GM12878 (cell line): Measurements from ENCODE around the gene CD300E. TPM values are rescaled to one million over a fixed set of nuclear protein-coding genes. Genes with fewer than 3 reads are reported as not detected.

Source experiments
- ATAC-seq: fragments of 200-7000 bp; cut with Tn5 transposase; 3 replicates; pipeline ENCODE4 v1.9.1; 2020; ENCODE audit warnings: mild to moderate bottlenecking, moderate library complexity
- BruUV-seq: library from RNA; stranded (reverse); fragments of 400-500 nt; replicated peaks from 2 replicates; lab custom pipeline; 2021; lab: Mats Ljungman, UMichigan
- CTCF ChIA-PET: fragments of 300-600 bp; sonication (Branson Sonifier 250); formaldehyde crosslinking; extraction: SDS; loops from one replicate; lab custom pipeline; 2021; ENCODE audit warnings: inconsistent platforms; lab: Yijun Ruan, JAX
- POLR2A ChIA-PET: fragments of 350-600 bp; formaldehyde crosslinking; extraction: SDS; loops from one replicate; lab custom pipeline; 2021; ENCODE audit warnings: inconsistent platforms; lab: Charles Lee
- RAD21 ChIA-PET: fragments of 300-600 bp; sonication (Branson Sonifier 250); formaldehyde crosslinking; loops from one replicate; lab custom pipeline; 2023; ENCODE audit warnings: antibody characterized with exemption; ENCODE audit not compliant: unreplicated experiment; lab: Charles Lee
- SMC1A ChIA-PET: fragments of 300-600 bp; sonication (Branson Sonifier 250); formaldehyde crosslinking; loops from one replicate; lab custom pipeline; 2023; ENCODE audit not compliant: unreplicated experiment, uncharacterized antibody; lab: Charles Lee
- DNase-seq: peaks from one replicate; pipeline ENCODE4 v3.0.0-alpha.2; 2011; ENCODE audit warnings: low read depth, low spot score
- FAIRE-seq: peaks from 3 replicates; lab custom pipeline; 2011; peaks lifted over from hg19 to GRCh38; lab: Jason Lieb, UNC
- H2AFZ ChIP-seq: 2 replicates; pipeline ENCODE4 v1.6.0; 2011; ENCODE audit warnings: low read depth, low read length, control low read depth; ENCODE audit not compliant: control insufficient read depth
- H3K27ac ChIP-seq: 2 replicates; pipeline ENCODE4 v1.5.1; 2011; ENCODE audit warnings: control low read depth; ENCODE audit not compliant: control insufficient read depth, insufficient read depth
- H3K27me3 ChIP-seq, 2 experiments: replicated peaks in 1 of 2; 2 replicates each; pipeline versions ENCODE4 v1.6.0 to v1.6.1; 2011; ENCODE audit warnings: low read length in 1 of 2; ENCODE audit not compliant: control insufficient read depth in 2 of 2, insufficient read depth in 2 of 2
- H3K36me3 ChIP-seq, 2 experiments: 2 replicates each; pipeline ENCODE4 v1.5.1; 2011; ENCODE audit warnings: low read length in 1 of 2; ENCODE audit not compliant: control insufficient read depth in 2 of 2, insufficient read depth in 2 of 2
- H3K4me1 ChIP-seq: 2 replicates; pipeline ENCODE4 v1.6.1; 2011; ENCODE audit warnings: mild to moderate bottlenecking, low read length, moderate library complexity, mixed read lengths; ENCODE audit not compliant: control insufficient read depth, insufficient read depth
- H3K4me2 ChIP-seq: 2 replicates; pipeline ENCODE4 v1.6.0; 2011; ENCODE audit warnings: control low read depth; ENCODE audit not compliant: control insufficient read depth, insufficient read depth
- H3K4me3 ChIP-seq: fragments of 200-600 bp; sonication (generic); 2 replicates; pipeline ENCODE4 v1.5.1; 2016
- H3K79me2 ChIP-seq: 2 replicates; pipeline ENCODE4 v1.6.0; 2011; ENCODE audit warnings: low read length; ENCODE audit not compliant: control insufficient read depth, insufficient read depth
- H3K9ac ChIP-seq: 2 replicates; pipeline ENCODE4 v1.8.0; 2011; ENCODE audit warnings: low read length, control low read depth, mixed read lengths; ENCODE audit not compliant: control insufficient read depth, insufficient read depth
- H3K9me3 ChIP-seq: replicated peaks from 3 replicates; pipeline ENCODE4 v1.5.1; 2011; ENCODE audit warnings: mild to moderate bottlenecking, low read length; ENCODE audit not compliant: control insufficient read depth, insufficient read depth
- H4K20me1 ChIP-seq: 2 replicates; pipeline ENCODE4 v1.6.0; 2011; ENCODE audit not compliant: control insufficient read depth, insufficient read depth
- BMI1 ChIP-seq: fragments of 450-650 bp; IDR thresholded peaks from 2 replicates; pipeline ENCODE4 v1.6.1; 2016; ENCODE audit warnings: mild to moderate bottlenecking, moderate library complexity, borderline replicate concordance
- TCF12 ChIP-seq: IDR thresholded peaks from 2 replicates; pipeline ENCODE4 v1.6.1; 2011; ENCODE audit warnings: low read depth, mild to moderate bottlenecking, low read length
- WRNIP1 ChIP-seq: IDR thresholded peaks from 2 replicates; pipeline ENCODE4 v1.6.1; 2011; ENCODE audit warnings: low read depth, low read length, improper control_type of control experiment, borderline replicate concordance
- ZNF207 ChIP-seq: fragments of 450-650 bp; IDR thresholded peaks from 2 replicates; pipeline ENCODE4 v1.6.1; 2014; ENCODE audit warnings: antibody characterized with exemption, mild to moderate bottlenecking, borderline replicate concordance
- ZZZ3 ChIP-seq: IDR thresholded peaks from 2 replicates; pipeline ENCODE4 v1.6.1; 2011; ENCODE audit warnings: low read depth; ENCODE audit not compliant: control insufficient read depth, insufficient read length
- WGBS: methylation state at CpG from one replicate; pipeline ENCODE4 v1.1.6; 2016; ENCODE audit warnings: low lambda C conversion rate; ENCODE audit not compliant: insufficient replicate concordance, insufficient coverage; ENCODE audit errors: missing lambda C conversion rate; 5-methylcytosine and 5-hydroxymethylcytosine counted together
- in situ Hi-C: fragments of 300-500 bp; cut with MboI; formaldehyde crosslinking; loops from 9 replicates; pipeline ENCODE4 v1.14.3; 2018; ENCODE audit warnings: mixed read lengths
- intact Hi-C: fragments of 100-400 bp; cut with micrococcal nuclease; formaldehyde crosslinking; loops from one replicate; pipeline ENCODE4 v1.14.2; 2022; ENCODE audit not compliant: unreplicated experiment
- polyA plus RNA-seq, 11 experiments: library from polyadenylated mRNA; depleted of rRNA in 4 of 11; unstranded in 6 of 11; stranded (reverse) in 5 of 11; fragments of >200 nt; fragmentation: Nextera tagmentation in 4 of 11; fragmentation: Illumina TruSeq in 1 of 11; extraction: Ambion mirVana in 4 of 11; extraction: Trizol in 1 of 11; gene quantifications; 1 replicate in 1 of 11; 2 replicates in 10 of 11; pipeline versions ENCODE4 v1.2.1 to v1.2.3, GENCODE V29; 2011 to 2016; ENCODE audit warnings: inconsistent platforms in 2 of 11, missing spikeins in 2 of 11, low read depth in 1 of 11
- total RNA-seq, 4 experiments: library from RNA; depleted of rRNA in 3 of 4; stranded (reverse); fragments of >200 nt in 3 of 4; fragmentation: Illumina TruSeq in 1 of 4; extraction: Trizol in 1 of 4; gene quantifications; 2 replicates each; pipeline versions ENCODE4 v1.2.1 to v1.2.3, GENCODE V29; 2013 to 2021
- TF ChIP-seq, protein P1 (sequence below): fragments of 450-650 bp; formaldehyde crosslinking; IDR thresholded peaks from 2 replicates; pipeline ENCODE4 v1.4.0; 2020; ENCODE audit warnings: mild to moderate bottlenecking, moderate library complexity
- TF ChIP-seq, protein P2 (sequence below): fragments of 450-650 bp; IDR thresholded peaks from 2 replicates; pipeline ENCODE4 v1.6.1; 2014; ENCODE audit warnings: mild to moderate bottlenecking
- TF ChIP-seq, protein P3 (sequence below): fragments of 450-650 bp; IDR thresholded peaks from 2 replicates; pipeline ENCODE4 v1.6.1; 2017; ENCODE audit warnings: low read depth, mild to moderate bottlenecking, moderate library complexity
- TF ChIP-seq, protein P4 (sequence below): fragments of 450-650 bp; IDR thresholded peaks from 2 replicates; pipeline ENCODE4 v1.6.1; 2017; ENCODE audit warnings: antibody characterized with exemption, mild to moderate bottlenecking, moderate library complexity

The CD300E gene
- total and polyA plus RNA-seq, 10 of the 15 experiments (the other 5 are each of a cell fraction or from before 2014, with no cell fraction given), result not detected

DNA sequence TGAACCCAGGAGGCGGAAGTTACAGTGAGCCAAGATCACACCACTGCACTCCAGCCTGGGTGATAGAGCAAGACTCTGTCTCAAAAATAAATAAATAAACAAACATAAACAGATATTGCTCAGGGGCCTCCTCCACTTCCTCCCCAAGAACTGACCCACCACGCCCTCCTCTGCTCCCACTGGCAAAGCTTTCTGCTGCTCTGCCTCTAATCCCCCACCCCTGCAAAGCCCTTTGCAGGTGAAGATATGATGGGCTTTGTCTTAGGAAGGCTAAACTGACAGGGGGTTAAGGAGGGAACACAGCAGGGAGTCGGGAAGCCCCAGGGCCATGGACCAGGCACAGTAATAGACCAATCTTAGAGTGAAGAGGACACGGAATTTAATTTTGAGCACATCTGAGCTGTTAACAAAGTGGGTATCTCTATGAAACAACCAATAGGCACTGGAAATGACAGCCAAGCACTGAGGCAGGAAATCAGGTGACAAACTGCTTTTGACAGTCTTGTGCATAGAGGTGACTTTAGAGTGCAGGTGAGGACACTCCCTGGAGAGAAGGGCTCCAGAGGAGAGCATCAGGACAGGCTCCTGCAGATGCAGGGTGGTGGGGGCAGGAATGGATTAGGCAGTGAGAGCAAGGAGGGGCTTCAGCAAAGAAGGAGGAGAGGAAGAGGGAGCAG is 25.1 kb downstream of the CD300E start (continued):
- TF ChIP-seq TCF12 (no peak), ZNF207 (no peak), BMI1 (no peak), WRNIP1 (no peak), ZZZ3 (no peak)
- TF ChIP-seq, protein P1, sequence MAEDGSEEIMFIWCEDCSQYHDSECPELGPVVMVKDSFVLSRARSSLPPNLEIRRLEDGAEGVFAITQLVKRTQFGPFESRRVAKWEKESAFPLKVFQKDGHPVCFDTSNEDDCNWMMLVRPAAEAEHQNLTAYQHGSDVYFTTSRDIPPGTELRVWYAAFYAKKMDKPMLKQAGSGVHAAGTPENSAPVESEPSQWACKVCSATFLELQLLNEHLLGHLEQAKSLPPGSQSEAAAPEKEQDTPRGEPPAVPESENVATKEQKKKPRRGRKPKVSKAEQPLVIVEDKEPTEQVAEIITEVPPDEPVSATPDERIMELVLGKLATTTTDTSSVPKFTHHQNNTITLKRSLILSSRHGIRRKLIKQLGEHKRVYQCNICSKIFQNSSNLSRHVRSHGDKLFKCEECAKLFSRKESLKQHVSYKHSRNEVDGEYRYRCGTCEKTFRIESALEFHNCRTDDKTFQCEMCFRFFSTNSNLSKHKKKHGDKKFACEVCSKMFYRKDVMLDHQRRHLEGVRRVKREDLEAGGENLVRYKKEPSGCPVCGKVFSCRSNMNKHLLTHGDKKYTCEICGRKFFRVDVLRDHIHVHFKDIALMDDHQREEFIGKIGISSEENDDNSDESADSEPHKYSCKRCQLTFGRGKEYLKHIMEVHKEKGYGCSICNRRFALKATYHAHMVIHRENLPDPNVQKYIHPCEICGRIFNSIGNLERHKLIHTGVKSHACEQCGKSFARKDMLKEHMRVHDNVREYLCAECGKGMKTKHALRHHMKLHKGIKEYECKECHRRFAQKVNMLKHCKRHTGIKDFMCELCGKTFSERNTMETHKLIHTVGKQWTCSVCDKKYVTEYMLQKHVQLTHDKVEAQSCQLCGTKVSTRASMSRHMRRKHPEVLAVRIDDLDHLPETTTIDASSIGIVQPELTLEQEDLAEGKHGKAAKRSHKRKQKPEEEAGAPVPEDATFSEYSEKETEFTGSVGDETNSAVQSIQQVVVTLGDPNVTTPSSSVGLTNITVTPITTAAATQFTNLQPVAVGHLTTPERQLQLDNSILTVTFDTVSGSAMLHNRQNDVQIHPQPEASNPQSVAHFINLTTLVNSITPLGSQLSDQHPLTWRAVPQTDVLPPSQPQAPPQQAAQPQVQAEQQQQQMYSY, result no peak

DNA sequence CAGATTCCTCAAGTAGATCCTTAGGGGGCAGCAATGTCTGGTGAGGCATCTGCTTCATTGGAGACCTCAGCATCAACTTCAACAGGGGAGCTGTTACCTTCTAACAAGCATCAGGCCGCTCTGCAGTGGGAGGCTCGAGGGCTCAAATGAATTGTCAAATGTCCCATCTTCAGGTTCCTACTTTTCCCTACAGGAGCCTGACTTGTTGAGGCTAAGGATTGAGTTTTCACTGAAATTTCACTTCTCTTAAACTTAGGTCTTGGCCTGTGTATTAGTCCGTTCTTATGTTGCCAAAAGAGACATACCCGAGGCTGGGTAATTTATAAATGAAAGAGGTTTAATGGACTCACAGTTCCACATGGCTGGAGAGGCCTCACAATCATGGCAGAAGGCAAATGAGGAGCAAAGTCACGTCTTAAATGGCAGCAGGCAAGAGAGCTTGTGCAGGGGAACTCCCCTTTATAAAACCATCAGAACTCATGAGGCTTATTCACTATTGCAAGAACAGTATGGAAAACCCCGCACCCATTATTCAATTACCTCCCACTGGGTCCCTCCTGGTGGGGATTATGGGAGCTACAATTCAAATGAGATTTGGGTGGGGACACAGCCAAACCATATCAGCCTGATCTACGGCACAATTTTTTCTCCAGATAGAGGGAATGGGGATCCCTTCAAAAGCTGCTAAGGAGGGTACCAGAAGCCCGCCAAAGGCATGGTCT is 26.3 kb downstream of the CD300E start:
- ChIA-PET RAD21 (no interaction called here), POLR2A (no interaction called here), CTCF (interaction anchor here (1.4 to 1.5 kb wide), 2 partner anchors 31 to 68 kb away, joined by 5 to 6 read pairs; no protein-coding TSS in a partner anchor), SMC1A (no interaction called here)
- Histone ChIP-seq H3K4me3 (no peak overlapping the region), H3K4me1 (no peaks in the 10 kb centered on the region; the same call in 1 of the 2 replicates), H3K79me2 (no peaks in the 10 kb centered on the region), H3K4me2 (no peak overlapping the region), H2AFZ (no peak overlapping the region), H3K36me3 (no peaks in the 10 kb centered on the region), H3K9me3 (peaks cover 3% of the 10 kb centered on the region; the same call in 1 of the 3 replicates), H4K20me1 (no peaks in the 10 kb centered on the region; the same call in 1 of the 2 replicates), H3K27me3 (peaks cover 2 to 4% of the 10 kb centered on the region in 2 experiments; a peak in 3 of 4 replicates), H3K27ac (no peak overlapping the region), H3K9ac (no peak overlapping the region)
- DNase-seq, result no peak
- no TSS peak for BruUV-seq
- 13% methylated on average over 8 of the region's 8 CpGs for WGBS
- ATAC-seq, result no peak
- no peak for FAIRE-seq
- in situ Hi-C loops, result loop anchor here (5.0 kb wide), 1 partner anchor 220 kb away; no protein-coding TSS in a partner anchor
- TF ChIP-seq, protein P2, sequence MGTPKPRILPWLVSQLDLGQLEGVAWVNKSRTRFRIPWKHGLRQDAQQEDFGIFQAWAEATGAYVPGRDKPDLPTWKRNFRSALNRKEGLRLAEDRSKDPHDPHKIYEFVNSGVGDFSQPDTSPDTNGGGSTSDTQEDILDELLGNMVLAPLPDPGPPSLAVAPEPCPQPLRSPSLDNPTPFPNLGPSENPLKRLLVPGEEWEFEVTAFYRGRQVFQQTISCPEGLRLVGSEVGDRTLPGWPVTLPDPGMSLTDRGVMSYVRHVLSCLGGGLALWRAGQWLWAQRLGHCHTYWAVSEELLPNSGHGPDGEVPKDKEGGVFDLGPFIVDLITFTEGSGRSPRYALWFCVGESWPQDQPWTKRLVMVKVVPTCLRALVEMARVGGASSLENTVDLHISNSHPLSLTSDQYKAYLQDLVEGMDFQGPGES, result no peak
- TF ChIP-seq, protein P3, sequence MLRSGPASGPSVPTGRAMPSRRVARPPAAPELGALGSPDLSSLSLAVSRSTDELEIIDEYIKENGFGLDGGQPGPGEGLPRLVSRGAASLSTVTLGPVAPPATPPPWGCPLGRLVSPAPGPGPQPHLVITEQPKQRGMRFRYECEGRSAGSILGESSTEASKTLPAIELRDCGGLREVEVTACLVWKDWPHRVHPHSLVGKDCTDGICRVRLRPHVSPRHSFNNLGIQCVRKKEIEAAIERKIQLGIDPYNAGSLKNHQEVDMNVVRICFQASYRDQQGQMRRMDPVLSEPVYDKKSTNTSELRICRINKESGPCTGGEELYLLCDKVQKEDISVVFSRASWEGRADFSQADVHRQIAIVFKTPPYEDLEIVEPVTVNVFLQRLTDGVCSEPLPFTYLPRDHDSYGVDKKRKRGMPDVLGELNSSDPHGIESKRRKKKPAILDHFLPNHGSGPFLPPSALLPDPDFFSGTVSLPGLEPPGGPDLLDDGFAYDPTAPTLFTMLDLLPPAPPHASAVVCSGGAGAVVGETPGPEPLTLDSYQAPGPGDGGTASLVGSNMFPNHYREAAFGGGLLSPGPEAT, result no peak
- TF ChIP-seq, protein P4, sequence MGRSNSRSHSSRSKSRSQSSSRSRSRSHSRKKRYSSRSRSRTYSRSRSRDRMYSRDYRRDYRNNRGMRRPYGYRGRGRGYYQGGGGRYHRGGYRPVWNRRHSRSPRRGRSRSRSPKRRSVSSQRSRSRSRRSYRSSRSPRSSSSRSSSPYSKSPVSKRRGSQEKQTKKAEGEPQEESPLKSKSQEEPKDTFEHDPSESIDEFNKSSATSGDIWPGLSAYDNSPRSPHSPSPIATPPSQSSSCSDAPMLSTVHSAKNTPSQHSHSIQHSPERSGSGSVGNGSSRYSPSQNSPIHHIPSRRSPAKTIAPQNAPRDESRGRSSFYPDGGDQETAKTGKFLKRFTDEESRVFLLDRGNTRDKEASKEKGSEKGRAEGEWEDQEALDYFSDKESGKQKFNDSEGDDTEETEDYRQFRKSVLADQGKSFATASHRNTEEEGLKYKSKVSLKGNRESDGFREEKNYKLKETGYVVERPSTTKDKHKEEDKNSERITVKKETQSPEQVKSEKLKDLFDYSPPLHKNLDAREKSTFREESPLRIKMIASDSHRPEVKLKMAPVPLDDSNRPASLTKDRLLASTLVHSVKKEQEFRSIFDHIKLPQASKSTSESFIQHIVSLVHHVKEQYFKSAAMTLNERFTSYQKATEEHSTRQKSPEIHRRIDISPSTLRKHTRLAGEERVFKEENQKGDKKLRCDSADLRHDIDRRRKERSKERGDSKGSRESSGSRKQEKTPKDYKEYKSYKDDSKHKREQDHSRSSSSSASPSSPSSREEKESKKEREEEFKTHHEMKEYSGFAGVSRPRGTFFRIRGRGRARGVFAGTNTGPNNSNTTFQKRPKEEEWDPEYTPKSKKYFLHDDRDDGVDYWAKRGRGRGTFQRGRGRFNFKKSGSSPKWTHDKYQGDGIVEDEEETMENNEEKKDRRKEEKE, result no peak
- intact Hi-C loops, result no loop called here
